Coronary artery (tissue), 2 donors: ENCODE data around the gene CARD18.
"Not testable (repeated sequence)": the region's sequence is repeated elsewhere in the genome, so short reads cannot be mapped to it uniquely, and the experiment has no call there.

Experiments used
- DNase-seq: peaks from one replicate; pipeline ENCODE4 v3.0.0-alpha.2; 2017; ENCODE audit warnings: low spot score
- H3K27ac ChIP-seq, 2 donors: fragments of 200-600 bp; sonication (generic); one replicate each; pipeline ENCODE4 v1.5.1; 2016 to 2019
- H3K4me3 ChIP-seq: fragments of 200-600 bp; sonication (generic); 2 replicates; pipeline ENCODE4 v1.5.1; 2016; ENCODE audit warnings: mild to moderate bottlenecking, moderate library complexity
- CTCF ChIP-seq: fragments of 200-600 bp; sonication (generic); IDR thresholded peaks from one replicate; pipeline ENCODE4 v1.5.1; 2019; ENCODE audit warnings: antibody characterized with exemption

Gene CARD18

GRCh38 chr11:105104292-105104691 lies 35.3 kb downstream of the CARD18 start:
- Histone ChIP-seq H3K4me3 (no peak overlapping the region), H3K27ac (no peak overlapping the region)
- DNase-seq = no peak
- no peak for TF ChIP-seq CTCF

GRCh38 chr11:105103336-105103735 lies 36.2 kb downstream of the CARD18 start:
- no peak for TF ChIP-seq CTCF
- Histone ChIP-seq H3K4me3 (no peak overlapping the region), H3K27ac (no peak overlapping the region)
- no peak for DNase-seq

- not testable (repeated sequence) for H3K4me3 ChIP-seq, DNase-seq, H3K27ac ChIP-seq
Measured at GRCh38 chr11:105102079-105102581, 37.4 kb downstream of the CARD18 start.

- TF ChIP-seq CTCF = no peak
- H3K27ac ChIP-seq = no peak overlapping the region
- no peak for DNase-seq
- no peak overlapping the region for H3K4me3 ChIP-seq
Measured at GRCh38 chr11:105100981-105101630, 38.5 kb downstream of the CARD18 start.

- no peak for TF ChIP-seq CTCF
- Histone ChIP-seq H3K27ac (no peak overlapping the region), H3K4me3 (no peak overlapping the region)
- no peak for DNase-seq
Measured at GRCh38 chr11:105100206-105100605, 39.4 kb downstream of the CARD18 start.

GRCh38 chr11:105099594-105099993 lies 40.0 kb downstream of the CARD18 start:
- not testable (repeated sequence) for H3K27ac ChIP-seq, DNase-seq, H3K4me3 ChIP-seq

- DNase-seq = no peak
Measured at GRCh38 chr11:105092256-105093239, 47.0 kb downstream of the CARD18 start.

More at GRCh38 chr11:105092256-105093239, 47.0 kb downstream of the CARD18 start:
- no peak overlapping the region for H3K4me3 ChIP-seq
- TF ChIP-seq CTCF = no peak
- H3K27ac ChIP-seq = no peak overlapping the region
